HCT116 (cell line): ENCODE measurements around the gene LIN7A. TPM values are rescaled to one million over a fixed set of nuclear protein-coding genes. Genes with fewer than 3 reads are reported as not detected.

Experiments
- ATAC-seq: fragments of 200-7000 bp; cut with Tn5 transposase; 2 replicates; pipeline ENCODE4 v1.9.1; 2020; ENCODE audit warnings: mild to moderate bottlenecking, moderate library complexity
- BruUV-seq: library from RNA; stranded (reverse); fragments of 400-500 nt; replicated peaks from 2 replicates; lab custom pipeline; 2021; lab: Mats Ljungman, UMichigan
- CTCF ChIA-PET: fragments of 300-600 bp; sonication (Branson Sonifier 250); formaldehyde crosslinking; loops from one replicate; lab custom pipeline; 2021; ENCODE audit warnings: antibody characterized with exemption; lab: Charles Lee
- POLR2A ChIA-PET: fragments of 300-600, 350-600 bp; sonication (Branson Sonifier 250); formaldehyde crosslinking; loops from one replicate; lab custom pipeline; 2021; ENCODE audit warnings: antibody characterized with exemption; lab: Charles Lee
- RAD21 ChIA-PET, 2 experiments: fragments of 300-600 bp; sonication (Branson Sonifier 250); formaldehyde crosslinking; loops; one replicate each; lab custom pipeline; 2023; ENCODE audit warnings: low total read pairs in 2 of 2; ENCODE audit not compliant: uncharacterized antibody in 2 of 2, unreplicated experiment in 2 of 2, low non-redundant PET in 1 of 2; lab: Charles Lee
- DNase-seq: peaks from one replicate; pipeline ENCODE4 v3.0.0-alpha.2; 2010; ENCODE audit warnings: low read depth, low spot score
- H2AFZ ChIP-seq: fragments of 200-600 bp; shearing (Covaris generic), sonication (generic); 2 replicates; pipeline ENCODE4 v1.6.1; 2017; ENCODE audit warnings: low read depth, mixed run types, mixed read lengths, antibody characterized with exemption, low read length; ENCODE audit not compliant: poor library complexity, severe bottlenecking
- H3K27ac ChIP-seq: 2 replicates; pipeline ENCODE4 v1.5.1; 2012; ENCODE audit warnings: low read depth, low read length
- H3K27me3 ChIP-seq: fragments of 200-600 bp; sonication (generic); 2 replicates; pipeline ENCODE4 v1.6.1; 2016; ENCODE audit warnings: mixed run types, low read length, mixed read lengths; ENCODE audit not compliant: insufficient read depth
- H3K36me3 ChIP-seq, 2 experiments: fragments of 200-500 bp in 1 of 2; fragments of 200-600 bp in 1 of 2; sonication (Bioruptor generic) in 1 of 2; sonication (generic) in 1 of 2; 2 replicates each; pipeline versions ENCODE4 v1.5.1 to v1.6.1; 2014 to 2016; ENCODE audit warnings: low read length in 2 of 2, inconsistent platforms in 1 of 2, mixed read lengths in 1 of 2, mixed run types in 1 of 2; ENCODE audit not compliant: insufficient read depth in 2 of 2, control insufficient read depth in 1 of 2
- H3K4me1 ChIP-seq, 2 experiments: fragments of 200-600 bp in 1 of 2; sonication (generic) in 1 of 2; 2 replicates each; pipeline versions ENCODE4 v1.5.1 to v1.6.1; 2012 to 2017; ENCODE audit warnings: low read length in 2 of 2, inconsistent platforms in 1 of 2, mild to moderate bottlenecking in 1 of 2, mixed read lengths in 1 of 2, mixed run types in 1 of 2, moderate library complexity in 1 of 2; ENCODE audit not compliant: insufficient read depth in 2 of 2, control insufficient read depth in 1 of 2
- H3K4me2 ChIP-seq: fragments of 200-600 bp; sonication (generic); 2 replicates; pipeline ENCODE4 v1.6.1; 2017; ENCODE audit warnings: mixed run types, low read length, mixed read lengths
- H3K4me3 ChIP-seq, 2 experiments: fragments of 200-600 bp in 1 of 2; sonication (generic) in 1 of 2; replicated peaks in 1 of 2; 2 replicates each; pipeline ENCODE4 v1.5.1; 2011 to 2016; ENCODE audit warnings: low read length in 2 of 2, control low read depth in 1 of 2, low read depth in 1 of 2, mild to moderate bottlenecking in 1 of 2, mixed read lengths in 1 of 2, mixed run types in 1 of 2
- H3K79me2 ChIP-seq: fragments of 200-600 bp; sonication (generic); 2 replicates; pipeline ENCODE4 v1.6.1; 2017; ENCODE audit warnings: mild to moderate bottlenecking, mixed run types, low read length, moderate library complexity, mixed read lengths; ENCODE audit not compliant: insufficient read depth
- H3K9ac ChIP-seq: fragments of 200-600 bp; sonication (generic); 2 replicates; pipeline ENCODE4 v1.6.1; 2016; ENCODE audit warnings: low read length, mixed read lengths
- H3K9me2 ChIP-seq: fragments of 200-600 bp; sonication (generic), shearing (Covaris generic); 2 replicates; pipeline ENCODE4 v1.6.1; 2017; ENCODE audit warnings: mixed run types, mild to moderate bottlenecking, moderate library complexity; ENCODE audit not compliant: insufficient read depth
- H3K9me3 ChIP-seq, 2 experiments: fragments of 200-500 bp in 1 of 2; fragments of 200-600 bp in 1 of 2; sonication (Bioruptor generic) in 1 of 2; sonication (generic) in 1 of 2; 2 replicates each; pipeline ENCODE4 v1.6.1; 2014 to 2017; ENCODE audit warnings: low read length in 2 of 2, mixed read lengths in 2 of 2, inconsistent platforms in 1 of 2, low read depth in 1 of 2, mild to moderate bottlenecking in 1 of 2, mixed run types in 1 of 2, moderate library complexity in 1 of 2; ENCODE audit not compliant: control insufficient read depth in 1 of 2, insufficient read depth in 1 of 2
- H4K20me1 ChIP-seq: fragments of 200-600 bp; sonication (generic), shearing (Covaris generic); 2 replicates; pipeline ENCODE4 v1.6.1; 2017; ENCODE audit warnings: mixed run types, mild to moderate bottlenecking, moderate library complexity; ENCODE audit not compliant: insufficient read depth
- CBX3 ChIP-seq: IDR thresholded peaks from 2 replicates; pipeline ENCODE4 v1.6.1; 2012; ENCODE audit warnings: low read depth
- CEBPB ChIP-seq: IDR thresholded peaks from 2 replicates; pipeline ENCODE4 v1.6.1; 2012; ENCODE audit warnings: low read depth
- CTCF ChIP-seq, 3 experiments: fragments of 200-600 bp in 1 of 3; sonication (generic) in 1 of 3; IDR thresholded peaks in 2 of 3; conservative IDR thresholded peaks in 1 of 3; 2 replicates each; pipeline ENCODE4 v1.5.1; 2012 to 2017; ENCODE audit warnings: low read depth in 2 of 3, low read length in 2 of 3, antibody characterized with exemption in 1 of 3, borderline replicate concordance in 1 of 3, control low read depth in 1 of 3, mild to moderate bottlenecking in 1 of 3, mixed read lengths in 1 of 3, mixed run types in 1 of 3, moderate library complexity in 1 of 3; ENCODE audit not compliant: insufficient read depth in 1 of 3
- FOSL1 ChIP-seq: IDR thresholded peaks from 2 replicates; pipeline ENCODE4 v1.6.1; 2012; ENCODE audit warnings: low read depth
- POLR2AphosphoS5 ChIP-seq: IDR thresholded peaks from 2 replicates; pipeline ENCODE4 v1.6.1; 2011; ENCODE audit warnings: mild to moderate bottlenecking, low read depth, low read length, moderate library complexity
- REST ChIP-seq: IDR thresholded peaks from 2 replicates; pipeline ENCODE4 v1.6.1; 2012; ENCODE audit warnings: low read depth
- SIN3A ChIP-seq: IDR thresholded peaks from 2 replicates; pipeline ENCODE4 v1.6.1; 2012; ENCODE audit warnings: low read depth
- SP1 ChIP-seq: IDR thresholded peaks from 2 replicates; pipeline ENCODE4 v1.6.1; 2012; ENCODE audit warnings: low read depth
- SRF ChIP-seq: IDR thresholded peaks from 2 replicates; pipeline ENCODE4 v1.6.1; 2012; ENCODE audit warnings: low read depth
- TCF7L2 ChIP-seq: IDR thresholded peaks from 2 replicates; pipeline ENCODE4 v1.7.0; 2011; ENCODE audit warnings: borderline replicate concordance, inconsistent platforms; ENCODE audit not compliant: insufficient read depth, insufficient read length; ENCODE audit errors: extremely low read depth
- YY1 ChIP-seq: IDR thresholded peaks from 2 replicates; pipeline ENCODE4 v1.6.1; 2011; ENCODE audit warnings: low read length, low read depth, moderate library complexity, mild to moderate bottlenecking; ENCODE audit not compliant: insufficient replicate concordance; ENCODE audit errors: extremely low read depth
- ZBTB33 ChIP-seq: IDR thresholded peaks from 2 replicates; pipeline ENCODE4 v1.6.1; 2011; ENCODE audit warnings: mild to moderate bottlenecking, low read length, moderate library complexity; ENCODE audit not compliant: insufficient replicate concordance; ENCODE audit errors: extremely low read depth
- ZFX ChIP-seq: fragments of 450-650 bp; IDR thresholded peaks from 2 replicates; pipeline ENCODE4 v1.6.1; 2017
- ZNF274 ChIP-seq: fragments of 200-500 bp; sonication (Bioruptor generic); IDR thresholded peaks from 2 replicates; pipeline ENCODE4 v1.6.1; 2014; ENCODE audit warnings: mild to moderate bottlenecking, low read depth, low read length, inconsistent platforms
- intact Hi-C: fragments of 100-400 bp; cut with micrococcal nuclease; formaldehyde crosslinking; loops from 2 replicates; pipeline ENCODE4 v1.10.0; 2022
- total RNA-seq: library from RNA; stranded (reverse); gene quantifications from one replicate; pipeline ENCODE4 v1.2.1, GENCODE V29; 2021; ENCODE audit not compliant: unreplicated experiment
- TF ChIP-seq, protein P1 (sequence below): IDR thresholded peaks from 2 replicates; pipeline ENCODE4 v1.6.1; 2012
- TF ChIP-seq, protein P2 (sequence below): IDR thresholded peaks from 2 replicates; pipeline ENCODE4 v1.6.1; 2012

Gene LIN7A
- total RNA-seq, 1 experiment from 2014 or later, result 1.5 TPM

- Histone ChIP-seq H3K79me2 (no peaks in the 10 kb centered on the region), H3K4me3 (no peak overlapping the region), H3K9me2 (no peaks in the 10 kb centered on the region), H4K20me1 (no peaks in the 10 kb centered on the region), H3K9ac (no peak overlapping the region), H3K4me2 (no peak overlapping the region), H3K27me3 (no peaks in the 10 kb centered on the region; the same call in 1 of the 2 replicates), H3K36me3 (no peaks in the 10 kb centered on the region), H3K4me1 (no peaks in the 10 kb centered on the region), H3K27ac (no peak overlapping the region), H2AFZ (no peak overlapping the region), H3K9me3 (no peaks in the 10 kb centered on the region)
- POLR2A ChIA-PET, result no interaction called here
- RAD21 ChIA-PET, result no interaction called here
- intact Hi-C loops, result loop anchor here (2.0 to 10.0 kb wide), 3 partner anchors 289 to 567 kb away; no protein-coding TSS in a partner anchor
- no peak for TF ChIP-seq SIN3A
- no peak for TF ChIP-seq CTCF (IDR thresholded peaks at IDR 0.05 in 2 of 3, conservative IDR thresholded peaks at IDR 0.05 in 1 of 3; ENCODE audit: borderline replicate concordance in 1 of 3, insufficient read depth in 1 of 3, low read depth in 2 of 3, low read length in 2 of 3)
- no peak for TF ChIP-seq SP1
- no peak for TF ChIP-seq ZNF274
- TF ChIP-seq SRF, result no peak
- no peak for TF ChIP-seq ZBTB33
- no peak for TF ChIP-seq TCF7L2
- TF ChIP-seq, protein P1, sequence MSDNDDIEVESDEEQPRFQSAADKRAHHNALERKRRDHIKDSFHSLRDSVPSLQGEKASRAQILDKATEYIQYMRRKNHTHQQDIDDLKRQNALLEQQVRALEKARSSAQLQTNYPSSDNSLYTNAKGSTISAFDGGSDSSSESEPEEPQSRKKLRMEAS, result no peak
- TF ChIP-seq REST, result no peak
- no peak for TF ChIP-seq CBX3
- no peak for TF ChIP-seq POLR2AphosphoS5
- no peak for TF ChIP-seq YY1
- TF ChIP-seq CEBPB, result no peak
- no peak for TF ChIP-seq FOSL1
- TF ChIP-seq, protein P2, sequence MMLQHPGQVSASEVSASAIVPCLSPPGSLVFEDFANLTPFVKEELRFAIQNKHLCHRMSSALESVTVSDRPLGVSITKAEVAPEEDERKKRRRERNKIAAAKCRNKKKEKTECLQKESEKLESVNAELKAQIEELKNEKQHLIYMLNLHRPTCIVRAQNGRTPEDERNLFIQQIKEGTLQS, result no peak
- no peak for TF ChIP-seq ZFX
- no peak for ATAC-seq
- no peak for DNase-seq
- CTCF ChIA-PET, result interaction anchor here (1.5 kb wide), 1 partner anchor 496 kb away, joined by 3 read pairs; no protein-coding TSS in a partner anchor
- no TSS peak for BruUV-seq
These were observed 175.9 kb downstream of the LIN7A start for GRCh38 chr12:80761838-80762237.
